Inflammatory macrophage treated with lipopolysaccharide for 1 hour (primary cell): ENCODE data around the gene CTXN1.
"Not testable (repeated sequence)": the region's sequence is repeated elsewhere in the genome, so short reads cannot be mapped to it uniquely, and the experiment has no call there.

ENCODE experiments used
- DNase-seq, 2 donors: peaks; one replicate each; pipeline ENCODE4 v3.0.0-alpha.2; 2020 to 2022

Gene CTXN1

GRCh38 chr19:7924651-7925170, 1.2 kb downstream of the CTXN1 start:
- DNase-seq = no peak

- no peak for DNase-seq
Measured at GRCh38 chr19:7924241-7924640, 1.7 kb downstream of the CTXN1 start.

- no peak for DNase-seq
Measured at GRCh38 chr19:7923295-7924191, 2.4 kb downstream of the CTXN1 start.

- no peak for DNase-seq
Measured at GRCh38 chr19:7922836-7923195, 3.1 kb downstream of the CTXN1 start.

GRCh38 chr19:7921967-7922835, 3.7 kb downstream of the CTXN1 start:
- no peak for DNase-seq

- no peak for DNase-seq
Measured at GRCh38 chr19:7921302-7921966, 4.5 kb downstream of the CTXN1 start.

- peak; percentile 90 to 99 for DNase-seq
Measured at GRCh38 chr19:7920519-7921301, 5.2 kb downstream of the CTXN1 start.

GRCh38 chr19:7919610-7920518, 6.1 kb downstream of the CTXN1 start, which contains the start of gene SNAPC2:
Gene SNAPC2 (plus strand): TSS chr19:7920338. CDS start chr19:7920367, 29 bp downstream.
- peak; percentile 84 to 90 for DNase-seq

GRCh38 chr19:7918615-7919421, 7.1 kb downstream of the CTXN1 start:
- no peak for DNase-seq

- DNase-seq = not testable (repeated sequence)
Measured at GRCh38 chr19:7918062-7918614, 7.8 kb downstream of the CTXN1 start.

GRCh38 chr19:7917267-7918061, 8.5 kb downstream of the CTXN1 start:
- DNase-seq = peak in 1 of 2 donors; percentile 52

GRCh38 chr19:7916955-7917266, 9.0 kb downstream of the CTXN1 start:
- DNase-seq = no peak

GRCh38 chr19:7916103-7916954, 9.6 kb downstream of the CTXN1 start:
- peak in 1 of 2 donors; percentile 45 for DNase-seq

GRCh38 chr19:7915250-7916102, 10.5 kb downstream of the CTXN1 start:
- no peak for DNase-seq

- DNase-seq = no peak
Measured at GRCh38 chr19:7914598-7915045, 11.3 kb downstream of the CTXN1 start, which contains the start of gene TGFBR3L. Gene TGFBR3L (plus strand): TSS chr19:7914830.

- DNase-seq = no peak
Measured at GRCh38 chr19:7914099-7914498, 11.8 kb downstream of the CTXN1 start.

- DNase-seq = no peak
Measured at GRCh38 chr19:7913652-7914051, 12.3 kb downstream of the CTXN1 start.
